Esophagus squamous epithelium (tissue), 5 donors: ENCODE results near the gene SMS. TPM values are rescaled to one million over a fixed set of nuclear protein-coding genes. Genes with fewer than 3 reads are reported as not detected.

Experiments used
- DNase-seq: peaks from one replicate; lab custom pipeline; 2025; lab: John Stamatoyannopoulos, UW
- H3K27ac ChIP-seq, 4 donors: fragments of 200-600 bp; sonication (generic); one replicate each; pipeline ENCODE4 v1.5.1; 2016 to 2019; ENCODE audit warnings: mild to moderate bottlenecking in 1 of 4
- H3K27me3 ChIP-seq, 4 donors: fragments of 200-600 bp; sonication (generic); 1 replicate in 3 of 4; 2 replicates in 1 of 4; pipeline versions ENCODE4 v1.5.1 to v1.6.0; 2017 to 2021; ENCODE audit warnings: antibody characterized with exemption in 1 of 4
- H3K36me3 ChIP-seq, 3 donors: fragments of 200-600 bp; sonication (generic); one replicate each; pipeline ENCODE4 v1.5.1; 2016 to 2019
- H3K4me1 ChIP-seq, 3 donors: fragments of 200-600 bp; sonication (generic); one replicate each; pipeline ENCODE4 v1.5.1; 2017 to 2019
- H3K4me3 ChIP-seq, 4 donors: fragments of 200-600 bp; sonication (generic); 1 replicate in 3 of 4; 2 replicates in 1 of 4; pipeline ENCODE4 v1.5.1; 2016 to 2019; ENCODE audit warnings: mild to moderate bottlenecking in 2 of 4, moderate library complexity in 1 of 4
- H3K9me3 ChIP-seq, 3 donors: fragments of 200-600 bp; sonication (generic); one replicate each; pipeline ENCODE4 v1.5.1; 2016 to 2019
- CTCF ChIP-seq, 6 experiments: fragments of 450-650 bp in 4 of 6; fragments of 200-600 bp in 2 of 6; sonication (generic) in 2 of 6; IDR thresholded peaks; one replicate each; pipeline ENCODE4 v1.5.1; 2016 to 2019; ENCODE audit warnings: antibody characterized with exemption in 6 of 6, mild to moderate bottlenecking in 4 of 6, moderate library complexity in 4 of 6
- WGBS, 2 donors: methylation state at CpG; one replicate each; pipeline ENCODE4 v1.1.5; 2018; 5-methylcytosine and 5-hydroxymethylcytosine counted together
- intact Hi-C: fragments of 100-400 bp; cut with DNase I; formaldehyde crosslinking; loops from one replicate; pipeline ENCODE4 v1.15.0; 2022
- total RNA-seq, 4 donors: library from RNA; depleted of rRNA; stranded (reverse); fragments of >200 nt; gene quantifications; one replicate each; pipeline ENCODE4 v1.1.0, GENCODE V29; 2016
- donor health status: DM: yes; HTN: yes; CAD: no.

The SMS gene
- total RNA-seq, 4 donors from 2014 or later: 19.0 to 46.7 (median 31.3) TPM

- no peaks in the 10 kb centered on the region for H3K36me3 ChIP-seq
- no peaks in the 10 kb centered on the region for H3K9me3 ChIP-seq
- no peak overlapping the region for H3K4me3 ChIP-seq
- 36 to 68% methylated on average over 2 to 4 of the region's 4 CpGs for WGBS, 2 donors
- TF ChIP-seq CTCF (IDR thresholded peaks at IDR 0.05): no peak
- no peak overlapping the region for H3K27ac ChIP-seq
- DNase-seq: no peak
- intact Hi-C loops: no loop called here
- H3K27me3 ChIP-seq: no peaks in the 10 kb centered on the region
- H3K4me1 ChIP-seq: no peaks in the 10 kb centered on the region
These were observed 103.4 kb downstream of the SMS start for GRCh38 chrX:22043872-22044271.

Other genes starting within 250 kb of the SMS start
- gene SMPX, start 182.6 kb upstream of the SMS start, total RNA-seq: not detected
- 1 to 10 TPM; 3.0 to 7.1 (median 5.8) TPM for gene MBTPS2, start 101.1 kb upstream of the SMS start, total RNA-seq
- gene YY2, start 84.7 kb upstream of the SMS start, total RNA-seq: 1 to 10 TPM in 2 of 4 donors, under 1 TPM in 2; 0.09 to 3.4 (median 0.81) TPM
- under 1 TPM; 0.04 to 0.73 (median 0.31) TPM for gene PHEX, start 91.6 kb downstream of the SMS start, total RNA-seq